HL-60 (cell line): Measurements from ENCODE around the gene LRRC66.

ENCODE experiments used
- POLR2AphosphoS5 ChIP-seq: IDR thresholded peaks from 2 replicates; pipeline ENCODE4 v1.6.1; 2012; ENCODE audit warnings: low read depth
- TF ChIP-seq, protein P1 (sequence below): IDR thresholded peaks from one replicate; pipeline ENCODE4 v1.5.1; 2011; ENCODE audit warnings: low read length, control low read depth, inconsistent platforms; ENCODE audit not compliant: insufficient read depth
- TF ChIP-seq, protein P2 (sequence below): IDR thresholded peaks from 2 replicates; pipeline ENCODE4 v1.6.1; 2012; ENCODE audit warnings: low read depth; ENCODE audit not compliant: insufficient replicate concordance

DNA sequence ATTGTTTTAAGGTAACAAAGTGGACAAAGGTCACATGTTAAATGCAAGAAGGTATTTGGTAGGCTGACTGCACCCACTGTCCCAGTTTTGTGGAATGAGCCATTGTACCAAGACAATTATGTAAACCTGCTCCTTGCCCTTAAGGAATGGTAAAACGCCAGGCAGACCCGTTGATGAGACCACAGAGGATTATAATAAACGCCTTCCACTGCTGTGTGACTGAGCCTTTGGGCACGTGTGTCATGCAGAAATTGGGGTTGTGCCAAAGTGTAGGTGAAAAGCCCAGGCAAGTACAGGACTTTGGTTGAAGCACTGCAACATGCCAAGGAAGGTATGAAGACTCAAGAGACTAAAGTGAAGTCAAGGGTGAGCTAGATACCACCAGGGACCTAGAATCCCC is 59.7 kb downstream of the LRRC66 start:
- no peak for TF ChIP-seq POLR2AphosphoS5
- TF ChIP-seq, protein P1, sequence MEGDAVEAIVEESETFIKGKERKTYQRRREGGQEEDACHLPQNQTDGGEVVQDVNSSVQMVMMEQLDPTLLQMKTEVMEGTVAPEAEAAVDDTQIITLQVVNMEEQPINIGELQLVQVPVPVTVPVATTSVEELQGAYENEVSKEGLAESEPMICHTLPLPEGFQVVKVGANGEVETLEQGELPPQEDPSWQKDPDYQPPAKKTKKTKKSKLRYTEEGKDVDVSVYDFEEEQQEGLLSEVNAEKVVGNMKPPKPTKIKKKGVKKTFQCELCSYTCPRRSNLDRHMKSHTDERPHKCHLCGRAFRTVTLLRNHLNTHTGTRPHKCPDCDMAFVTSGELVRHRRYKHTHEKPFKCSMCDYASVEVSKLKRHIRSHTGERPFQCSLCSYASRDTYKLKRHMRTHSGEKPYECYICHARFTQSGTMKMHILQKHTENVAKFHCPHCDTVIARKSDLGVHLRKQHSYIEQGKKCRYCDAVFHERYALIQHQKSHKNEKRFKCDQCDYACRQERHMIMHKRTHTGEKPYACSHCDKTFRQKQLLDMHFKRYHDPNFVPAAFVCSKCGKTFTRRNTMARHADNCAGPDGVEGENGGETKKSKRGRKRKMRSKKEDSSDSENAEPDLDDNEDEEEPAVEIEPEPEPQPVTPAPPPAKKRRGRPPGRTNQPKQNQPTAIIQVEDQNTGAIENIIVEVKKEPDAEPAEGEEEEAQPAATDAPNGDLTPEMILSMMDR, result no peak
- TF ChIP-seq, protein P2, sequence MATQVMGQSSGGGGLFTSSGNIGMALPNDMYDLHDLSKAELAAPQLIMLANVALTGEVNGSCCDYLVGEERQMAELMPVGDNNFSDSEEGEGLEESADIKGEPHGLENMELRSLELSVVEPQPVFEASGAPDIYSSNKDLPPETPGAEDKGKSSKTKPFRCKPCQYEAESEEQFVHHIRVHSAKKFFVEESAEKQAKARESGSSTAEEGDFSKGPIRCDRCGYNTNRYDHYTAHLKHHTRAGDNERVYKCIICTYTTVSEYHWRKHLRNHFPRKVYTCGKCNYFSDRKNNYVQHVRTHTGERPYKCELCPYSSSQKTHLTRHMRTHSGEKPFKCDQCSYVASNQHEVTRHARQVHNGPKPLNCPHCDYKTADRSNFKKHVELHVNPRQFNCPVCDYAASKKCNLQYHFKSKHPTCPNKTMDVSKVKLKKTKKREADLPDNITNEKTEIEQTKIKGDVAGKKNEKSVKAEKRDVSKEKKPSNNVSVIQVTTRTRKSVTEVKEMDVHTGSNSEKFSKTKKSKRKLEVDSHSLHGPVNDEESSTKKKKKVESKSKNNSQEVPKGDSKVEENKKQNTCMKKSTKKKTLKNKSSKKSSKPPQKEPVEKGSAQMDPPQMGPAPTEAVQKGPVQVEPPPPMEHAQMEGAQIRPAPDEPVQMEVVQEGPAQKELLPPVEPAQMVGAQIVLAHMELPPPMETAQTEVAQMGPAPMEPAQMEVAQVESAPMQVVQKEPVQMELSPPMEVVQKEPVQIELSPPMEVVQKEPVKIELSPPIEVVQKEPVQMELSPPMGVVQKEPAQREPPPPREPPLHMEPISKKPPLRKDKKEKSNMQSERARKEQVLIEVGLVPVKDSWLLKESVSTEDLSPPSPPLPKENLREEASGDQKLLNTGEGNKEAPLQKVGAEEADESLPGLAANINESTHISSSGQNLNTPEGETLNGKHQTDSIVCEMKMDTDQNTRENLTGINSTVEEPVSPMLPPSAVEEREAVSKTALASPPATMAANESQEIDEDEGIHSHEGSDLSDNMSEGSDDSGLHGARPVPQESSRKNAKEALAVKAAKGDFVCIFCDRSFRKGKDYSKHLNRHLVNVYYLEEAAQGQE, result no peak
